OCI-LY3 (cell line): ENCODE measurements around the gene RAD51.

Experiments
- EZH2phosphoT487 ChIP-seq: fragments of 200-600 bp; shearing (Covaris generic); IDR thresholded peaks from 2 replicates; pipeline ENCODE4 v1.6.1; 2018; ENCODE audit warnings: antibody characterized with exemption, mixed run types, low read depth
- TF ChIP-seq, protein P1 (sequence below): fragments of 200-600, 300-600 bp; sonication (generic); IDR thresholded peaks from 2 replicates; pipeline ENCODE4 v1.5.1; 2014; ENCODE audit warnings: antibody characterized with exemption, low read length, low read depth

DNA sequence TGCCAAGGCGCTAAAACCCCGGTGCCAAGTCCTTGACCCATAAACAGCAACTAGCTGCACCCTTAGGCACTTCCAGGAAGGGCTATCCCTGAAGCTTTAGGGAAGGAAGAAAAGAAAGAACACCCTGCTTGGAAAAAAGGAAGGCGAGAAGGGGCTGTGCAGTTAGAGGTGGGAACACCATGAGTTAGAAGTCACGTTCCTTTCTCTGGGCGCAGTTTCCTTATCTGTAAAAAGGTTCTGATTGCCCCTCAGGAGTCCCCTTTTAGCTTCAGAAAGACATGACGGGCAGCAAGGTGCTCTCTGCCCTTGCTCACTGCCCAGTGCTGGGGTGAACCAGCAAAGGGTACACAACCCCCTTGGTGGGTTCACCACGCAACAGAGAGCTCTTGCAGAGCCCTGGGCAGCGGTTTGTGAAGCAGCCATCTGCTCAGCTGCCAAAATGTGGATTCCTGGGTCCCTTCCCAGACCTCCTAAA is 69.7 kb downstream of the RAD51 start:
- TF ChIP-seq, protein P1, sequence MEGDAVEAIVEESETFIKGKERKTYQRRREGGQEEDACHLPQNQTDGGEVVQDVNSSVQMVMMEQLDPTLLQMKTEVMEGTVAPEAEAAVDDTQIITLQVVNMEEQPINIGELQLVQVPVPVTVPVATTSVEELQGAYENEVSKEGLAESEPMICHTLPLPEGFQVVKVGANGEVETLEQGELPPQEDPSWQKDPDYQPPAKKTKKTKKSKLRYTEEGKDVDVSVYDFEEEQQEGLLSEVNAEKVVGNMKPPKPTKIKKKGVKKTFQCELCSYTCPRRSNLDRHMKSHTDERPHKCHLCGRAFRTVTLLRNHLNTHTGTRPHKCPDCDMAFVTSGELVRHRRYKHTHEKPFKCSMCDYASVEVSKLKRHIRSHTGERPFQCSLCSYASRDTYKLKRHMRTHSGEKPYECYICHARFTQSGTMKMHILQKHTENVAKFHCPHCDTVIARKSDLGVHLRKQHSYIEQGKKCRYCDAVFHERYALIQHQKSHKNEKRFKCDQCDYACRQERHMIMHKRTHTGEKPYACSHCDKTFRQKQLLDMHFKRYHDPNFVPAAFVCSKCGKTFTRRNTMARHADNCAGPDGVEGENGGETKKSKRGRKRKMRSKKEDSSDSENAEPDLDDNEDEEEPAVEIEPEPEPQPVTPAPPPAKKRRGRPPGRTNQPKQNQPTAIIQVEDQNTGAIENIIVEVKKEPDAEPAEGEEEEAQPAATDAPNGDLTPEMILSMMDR, result no peak
- TF ChIP-seq EZH2phosphoT487, result no peak
